ENCODE data around the gene THUMPD3.

Gene THUMPD3

GRCh38 chr3:9352917-9353752, 9.7 kb upstream of the THUMPD3 start:
- H3K4me3 ChIP-seq (ENCODE audit: low read length), result no peak overlapping the region
- TF ChIP-seq CTCF (IDR thresholded peaks at IDR 0.05; ENCODE audit: insufficient read depth, low read depth, low read length, missing control alignments), result peak; percentile 98
- peak; percentile 82 for DNase-seq (ENCODE audit: low read depth)

- no peak for DNase-seq (ENCODE audit: low read depth)
- no peak for TF ChIP-seq CTCF (IDR thresholded peaks at IDR 0.05; ENCODE audit: insufficient read depth, low read depth, low read length, missing control alignments)
- peak overlapping the region; percentile 85 for H3K4me3 ChIP-seq (ENCODE audit: low read length)
Measured at GRCh38 chr3:9361691-9362388, 1.0 kb upstream of the THUMPD3 start.

GRCh38 chr3:9369508-9369907, 6.7 kb downstream of the THUMPD3 start:
- TF ChIP-seq CTCF (IDR thresholded peaks at IDR 0.05; ENCODE audit: insufficient read depth, low read depth, low read length, missing control alignments), result no peak
- no peak overlapping the region for H3K4me3 ChIP-seq (ENCODE audit: low read length)
- no peak for DNase-seq (ENCODE audit: low read depth)

- DNase-seq (ENCODE audit: low read depth), result no peak
- no peak for TF ChIP-seq CTCF (IDR thresholded peaks at IDR 0.05; ENCODE audit: insufficient read depth, low read depth, low read length, missing control alignments)
- no peak overlapping the region for H3K4me3 ChIP-seq (ENCODE audit: low read length)
Measured at GRCh38 chr3:9373465-9373864, 10.6 kb downstream of the THUMPD3 start.

GRCh38 chr3:9377981-9378380, 15.1 kb downstream of the THUMPD3 start:
- DNase-seq (ENCODE audit: low read depth), result no peak
- no peak for TF ChIP-seq CTCF (IDR thresholded peaks at IDR 0.05; ENCODE audit: insufficient read depth, low read depth, low read length, missing control alignments)
- no peak overlapping the region for H3K4me3 ChIP-seq (ENCODE audit: low read length)

GRCh38 chr3:9379327-9379726, 16.5 kb downstream of the THUMPD3 start:
- TF ChIP-seq CTCF (IDR thresholded peaks at IDR 0.05; ENCODE audit: insufficient read depth, low read depth, low read length, missing control alignments), result no peak
- DNase-seq (ENCODE audit: low read depth), result no peak
- no peak overlapping the region for H3K4me3 ChIP-seq (ENCODE audit: low read length)
